22Rv1 (cell line): ENCODE results near the gene RASD2.

Experiments
- CTCF ChIP-seq: fragments of 450-650 bp; IDR thresholded peaks from 2 replicates; pipeline ENCODE4 v1.5.1; 2017; ENCODE audit warnings: mild to moderate bottlenecking
- ZFX ChIP-seq: fragments of 450-650 bp; IDR thresholded peaks from 2 replicates; pipeline ENCODE4 v1.6.1; 2017; ENCODE audit warnings: antibody characterized with exemption, borderline replicate concordance

DNA sequence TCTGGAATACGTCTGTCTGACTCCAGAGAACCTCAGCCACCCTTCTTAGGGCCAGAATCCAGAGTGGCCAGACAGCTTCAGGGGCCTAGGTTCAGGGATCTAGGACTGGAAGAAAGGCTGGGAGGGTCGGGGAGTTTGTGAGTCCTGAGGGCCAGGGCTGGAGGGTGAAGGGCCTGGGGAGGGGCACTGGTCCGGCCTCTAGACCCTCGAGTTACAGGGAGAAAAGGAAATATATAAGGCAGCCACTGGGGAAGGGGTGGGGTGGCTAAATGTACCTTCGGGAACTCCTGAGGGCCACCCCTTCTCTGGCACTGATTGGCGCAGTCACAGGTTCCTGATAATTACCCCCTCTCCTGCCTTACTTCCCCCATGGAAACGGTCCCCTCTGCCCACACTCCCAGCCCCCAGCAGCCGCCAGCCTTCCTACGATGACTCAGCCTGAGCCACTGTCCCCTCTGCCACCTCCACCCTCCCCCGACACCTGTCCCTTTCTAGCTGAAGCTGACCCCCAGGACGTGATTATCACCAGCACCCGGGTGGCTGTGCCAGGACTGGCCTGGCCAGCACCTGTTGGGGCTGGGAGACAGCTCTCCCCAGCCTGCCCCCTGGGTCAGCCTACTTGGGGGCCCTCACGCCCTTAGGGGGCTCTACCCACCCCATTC lies 50.1 kb downstream of the RASD2 start:
- TF ChIP-seq CTCF (no peak), ZFX (no peak)
